RPMI8226 (cell line): ENCODE results near the gene GSN.
"Not testable (repeated sequence)": the region's sequence is repeated elsewhere in the genome, so short reads cannot be mapped to it uniquely, and the experiment has no call there.

ENCODE experiments used
- DNase-seq: peaks from one replicate; pipeline ENCODE4 v3.0.0-alpha.2; 2015

The GSN gene

GRCh38 chr9:121289772-121290370 is 21.9 kb downstream of the GSN start:
- DNase-seq, result no peak

DNA sequence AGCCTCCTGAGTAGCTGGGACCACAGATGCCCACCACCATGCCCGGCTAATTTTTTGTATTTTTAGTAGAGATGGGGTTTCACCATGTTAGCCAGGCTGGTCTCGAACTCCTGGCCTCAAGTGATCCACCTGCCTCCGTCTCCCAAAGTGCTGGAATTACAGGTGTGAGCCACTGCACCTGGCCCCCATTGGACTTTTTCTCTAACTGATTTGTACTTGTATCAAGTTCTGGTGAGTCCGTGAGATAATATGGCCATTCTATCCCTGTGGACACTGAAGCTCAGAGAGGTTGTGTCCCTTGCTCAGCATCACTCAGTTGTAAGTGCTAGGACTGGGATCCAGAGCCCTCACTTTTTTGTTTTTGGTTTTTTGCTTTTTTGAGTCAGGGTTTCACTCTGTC is 23.6 kb downstream of the GSN start:
- DNase-seq, result not testable (repeated sequence)

DNA sequence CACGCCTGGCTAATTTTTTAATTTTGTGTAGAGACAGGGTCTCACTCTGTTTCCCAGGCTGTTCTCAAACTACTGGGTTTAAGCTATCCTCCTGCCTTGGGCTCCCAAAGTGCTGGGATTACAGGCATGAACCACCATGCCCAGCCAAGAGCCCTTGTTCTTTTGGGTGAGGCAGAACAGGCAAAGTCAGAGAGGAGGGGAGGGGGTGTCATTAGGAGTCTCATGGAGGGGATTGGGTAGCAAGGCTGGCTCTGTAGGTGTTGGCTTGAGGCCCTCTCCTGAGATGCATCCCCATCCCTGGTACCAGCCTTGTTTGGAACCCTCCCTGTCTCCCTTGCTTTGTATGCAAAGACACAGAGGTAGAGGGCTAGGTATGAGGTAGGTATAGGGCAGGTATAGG is 24.1 kb downstream of the GSN start:
- no peak for DNase-seq

GRCh38 chr9:121292801-121293241 is 24.9 kb downstream of the GSN start:
- no peak for DNase-seq

DNA sequence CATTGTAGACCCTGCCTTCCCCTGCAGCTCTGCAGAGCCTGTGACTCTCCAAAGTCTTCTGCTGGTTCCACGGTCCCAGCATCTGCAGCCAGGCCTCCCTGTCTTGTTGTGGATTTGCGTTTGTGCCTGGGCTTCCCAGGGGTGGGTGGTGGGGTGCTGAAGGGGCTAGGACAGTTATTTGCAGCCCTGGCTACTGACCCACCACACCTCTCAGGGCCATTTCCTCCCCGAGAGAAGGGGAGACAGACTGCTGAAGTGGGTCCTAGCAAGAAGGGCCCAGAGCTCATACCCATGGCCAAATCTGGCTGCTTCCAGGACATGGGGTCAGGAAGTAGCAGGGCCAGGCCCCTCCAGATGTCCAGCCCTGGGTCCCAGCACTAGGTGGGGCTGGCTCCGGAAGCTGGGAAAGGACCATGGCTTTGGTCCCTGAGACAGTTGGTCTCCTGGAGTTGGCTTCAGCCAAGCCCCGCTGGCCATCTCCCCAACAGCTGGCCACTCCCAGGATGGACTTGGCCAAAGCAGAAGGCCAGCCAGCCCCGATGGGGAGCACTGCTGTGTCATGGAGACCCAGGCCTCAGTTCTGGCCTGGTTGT is 26.3 kb downstream of the GSN start:
- no peak for DNase-seq

DNA sequence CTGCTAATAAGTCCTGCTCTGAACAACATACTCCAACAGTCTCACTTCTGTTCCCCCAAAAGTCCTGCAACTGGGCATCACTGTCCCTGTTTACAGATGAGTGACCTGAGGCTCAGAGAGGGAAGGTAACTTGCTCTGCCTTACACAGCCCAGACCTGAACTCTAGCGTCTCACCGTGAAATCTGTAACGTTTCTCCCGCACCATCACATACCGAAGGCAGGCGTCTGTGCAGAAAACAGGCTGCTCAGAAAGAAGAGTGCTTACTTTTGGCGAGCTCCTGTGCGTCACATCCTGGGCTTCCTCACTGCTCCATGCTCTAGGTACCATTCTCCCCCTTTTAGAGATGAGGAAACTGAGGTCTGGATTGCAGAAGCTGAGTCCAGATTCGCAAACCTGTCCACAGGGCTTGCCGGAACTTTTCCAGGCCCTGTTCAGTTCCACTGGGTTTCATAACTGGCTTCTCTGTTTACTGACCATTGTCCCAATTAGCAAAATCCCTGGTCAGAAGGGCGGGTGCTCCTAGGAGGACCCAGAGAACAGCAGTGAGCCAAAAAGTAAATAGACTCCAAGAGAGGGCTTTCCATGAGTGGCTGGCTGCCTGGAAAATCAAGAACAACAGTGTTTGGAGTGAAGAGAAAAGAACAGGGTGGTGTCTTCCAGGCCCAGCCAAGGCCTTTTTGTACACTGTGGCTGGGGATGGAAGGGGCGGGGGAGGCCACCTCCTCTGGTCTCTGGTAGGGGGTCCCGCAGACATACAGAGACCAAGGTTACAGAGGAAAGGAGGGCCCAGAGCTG is 27.1 kb downstream of the GSN start:
- DNase-seq, result no peak

DNA sequence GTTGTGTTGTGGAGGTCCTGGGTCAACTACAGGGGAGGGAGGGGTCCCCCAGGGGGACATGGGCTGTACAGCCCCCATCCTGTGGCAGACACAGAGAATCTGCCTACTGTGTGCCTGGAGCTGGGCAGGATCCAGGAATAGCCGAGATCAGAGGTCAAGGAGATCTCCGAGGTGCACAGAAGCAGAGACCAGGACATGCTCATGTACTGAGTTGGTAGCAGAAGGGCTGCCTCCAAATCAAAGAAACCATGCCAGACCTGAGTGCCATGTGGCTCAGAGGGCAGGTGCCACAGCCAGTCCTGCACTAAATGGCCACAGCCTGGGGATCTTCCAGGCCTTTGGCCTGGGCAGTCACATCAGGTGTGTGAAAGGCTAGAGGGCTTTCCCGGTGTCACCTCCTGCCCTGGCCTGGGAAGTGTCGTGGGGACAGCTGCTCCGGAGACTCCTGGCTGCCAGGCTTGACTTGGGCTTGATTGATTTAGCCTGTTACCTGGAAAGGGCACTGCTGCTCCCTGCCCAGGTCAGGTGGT is 27.8 kb downstream of the GSN start:
- DNase-seq, result no peak

- no peak for DNase-seq
Measured at GRCh38 chr9:121296213-121297127, 28.5 kb downstream of the GSN start.

DNA sequence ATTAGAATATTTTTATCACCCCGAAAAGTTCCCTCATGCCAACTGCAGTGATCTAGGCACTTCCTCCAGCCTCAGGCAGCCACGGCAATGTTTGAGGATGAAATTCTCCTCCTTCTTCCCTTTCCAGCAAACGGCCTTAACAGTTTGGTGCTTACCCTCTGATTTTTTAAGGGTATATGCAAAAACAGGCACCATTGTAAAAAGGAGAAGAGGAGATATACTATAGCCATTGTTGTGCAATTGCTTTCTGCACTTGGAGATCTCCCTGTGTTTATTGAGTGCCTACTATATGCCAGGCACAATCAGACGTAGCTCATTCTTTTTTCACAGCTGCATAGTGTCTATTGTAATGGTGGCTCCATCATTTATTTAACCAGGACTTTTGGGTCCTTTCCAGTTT is 29.4 kb downstream of the GSN start:
- no peak for DNase-seq

DNA sequence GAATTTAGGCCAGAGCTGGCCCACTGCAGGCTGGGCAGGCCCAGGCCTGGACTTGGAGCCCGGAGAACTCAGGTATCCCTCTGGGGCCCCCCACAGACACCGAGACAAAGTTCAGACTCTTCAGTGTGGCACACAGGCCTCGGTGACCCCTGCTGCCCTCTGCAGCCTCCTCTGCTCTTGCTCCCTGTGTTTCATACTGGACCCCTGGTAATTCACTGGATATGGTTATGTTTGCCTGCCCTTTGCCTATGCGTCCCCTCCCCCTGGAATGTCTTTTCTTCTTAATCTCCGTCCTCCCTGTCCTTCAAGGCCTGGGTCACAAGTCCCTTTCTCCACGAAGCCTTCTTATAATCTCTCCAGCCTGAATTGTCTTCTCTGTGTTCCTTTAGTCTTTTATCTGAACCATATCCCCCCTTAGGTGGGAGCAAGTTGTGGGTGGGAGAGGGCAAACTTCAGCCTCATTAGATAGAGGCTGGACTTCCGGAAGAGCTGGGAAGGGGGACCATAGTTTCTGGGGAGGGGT is 30.1 kb downstream of the GSN start:
- no peak for DNase-seq

DNA sequence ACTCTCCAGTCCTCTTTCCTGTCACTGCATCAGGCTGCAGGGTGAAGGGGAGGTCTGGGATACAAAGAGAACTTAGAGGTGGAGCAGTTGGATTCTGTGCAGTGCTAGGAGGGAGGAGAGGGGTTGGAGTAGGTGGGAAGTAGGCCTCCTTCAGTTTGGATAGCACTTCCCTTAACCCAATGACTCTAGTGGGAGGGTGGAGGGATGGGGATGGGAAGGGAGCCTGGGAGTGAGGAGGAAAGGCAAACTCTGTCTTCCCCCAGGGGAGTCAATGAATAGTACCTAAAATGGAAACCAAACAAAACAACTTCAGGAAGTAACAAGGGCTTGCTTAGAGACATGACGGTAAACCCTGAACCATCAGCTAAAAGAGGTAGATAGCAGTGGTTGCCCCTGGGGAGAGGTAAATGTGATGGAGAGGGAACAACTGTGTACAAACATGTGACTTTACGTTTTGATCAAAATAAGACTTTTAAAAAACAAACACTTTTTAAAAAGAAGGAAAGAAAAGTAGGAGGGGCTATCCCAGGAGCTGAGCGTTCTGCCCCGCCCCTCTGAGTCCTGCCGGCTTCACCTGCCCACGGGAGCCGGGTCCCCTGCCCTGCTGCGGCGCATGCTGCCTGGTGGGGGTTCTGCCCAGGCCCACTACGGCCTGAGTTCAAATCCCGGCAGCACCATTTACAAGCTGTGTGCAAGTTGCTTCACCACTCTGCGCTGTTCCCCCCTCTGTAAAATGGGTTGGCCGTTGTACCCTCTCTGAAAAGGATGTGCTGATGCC is 30.9 kb downstream of the GSN start:
- no peak for DNase-seq

GRCh38 chr9:121299467-121300282 is 31.7 kb downstream of the GSN start:
- no peak for DNase-seq

- DNase-seq, result no peak
Measured at GRCh38 chr9:121300283-121301119, 32.5 kb downstream of the GSN start.

DNA sequence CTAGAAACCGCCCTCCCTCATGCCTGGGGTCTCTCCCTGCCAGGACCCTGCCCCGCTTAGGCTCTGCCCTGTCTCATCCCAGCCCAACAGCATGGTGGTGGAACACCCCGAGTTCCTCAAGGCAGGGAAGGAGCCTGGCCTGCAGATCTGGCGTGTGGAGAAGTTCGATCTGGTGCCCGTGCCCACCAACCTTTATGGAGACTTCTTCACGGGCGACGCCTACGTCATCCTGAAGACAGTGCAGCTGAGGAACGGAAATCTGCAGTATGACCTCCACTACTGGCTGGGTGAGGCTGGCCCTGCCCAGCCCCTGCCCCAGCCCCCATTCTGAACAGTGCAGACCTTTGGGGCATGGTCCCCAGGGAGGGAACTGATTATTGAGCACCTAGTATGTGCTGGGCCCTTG is 33.9 kb downstream of the GSN start:
- no peak for DNase-seq

GRCh38 chr9:121302341-121302740 is 34.4 kb downstream of the GSN start:
- DNase-seq, result no peak

GRCh38 chr9:121302786-121303185 is 34.8 kb downstream of the GSN start:
- DNase-seq, result no peak

DNA sequence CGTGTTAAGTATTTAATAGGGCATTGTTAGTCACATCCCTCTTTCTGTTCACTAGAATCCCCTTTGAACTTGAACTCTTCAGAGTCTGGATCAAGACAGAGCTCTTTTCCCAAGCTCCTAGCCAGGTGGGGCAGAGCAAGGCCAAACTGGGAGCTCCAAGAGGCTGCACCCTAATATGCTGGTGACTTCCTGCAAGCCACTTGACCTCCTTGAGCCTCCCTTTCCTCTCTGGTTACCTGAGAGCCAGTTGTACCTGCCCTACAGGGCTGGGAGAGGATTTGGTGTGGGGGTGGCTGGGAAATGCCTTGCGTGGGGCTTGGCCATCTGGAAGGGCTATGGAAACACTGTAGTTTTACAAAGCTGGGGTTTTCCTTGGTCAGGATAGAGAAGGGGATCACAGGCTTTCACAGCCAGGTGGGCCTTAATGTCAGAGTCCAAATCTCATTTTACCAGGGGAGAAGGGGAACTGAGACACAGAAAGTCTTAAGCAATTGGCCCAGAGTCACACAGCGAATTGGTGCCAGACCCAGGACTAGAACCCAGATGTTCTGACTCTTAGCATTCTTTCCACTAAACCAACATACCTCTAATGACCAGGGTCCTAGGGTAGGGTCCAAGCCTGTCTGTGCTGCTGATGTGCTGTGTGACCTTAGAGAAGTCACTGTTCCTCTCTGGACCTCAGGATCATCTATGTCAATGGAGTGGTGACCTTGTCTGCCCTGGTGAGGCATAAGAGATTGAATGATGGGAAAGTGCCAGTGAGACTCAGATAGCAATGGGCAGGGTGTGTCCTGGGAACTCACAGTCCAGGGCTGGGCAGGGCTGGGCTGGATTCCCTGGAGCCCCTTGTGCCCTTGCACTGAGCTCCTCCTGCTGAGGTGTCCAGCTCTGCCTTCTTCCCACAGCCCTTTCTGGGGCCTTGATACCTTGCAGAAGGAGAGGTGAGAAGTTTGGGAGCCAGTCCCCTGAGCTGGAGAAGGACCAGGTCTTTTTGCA is 35.8 kb downstream of the GSN start:
- DNase-seq, result no peak

DNA sequence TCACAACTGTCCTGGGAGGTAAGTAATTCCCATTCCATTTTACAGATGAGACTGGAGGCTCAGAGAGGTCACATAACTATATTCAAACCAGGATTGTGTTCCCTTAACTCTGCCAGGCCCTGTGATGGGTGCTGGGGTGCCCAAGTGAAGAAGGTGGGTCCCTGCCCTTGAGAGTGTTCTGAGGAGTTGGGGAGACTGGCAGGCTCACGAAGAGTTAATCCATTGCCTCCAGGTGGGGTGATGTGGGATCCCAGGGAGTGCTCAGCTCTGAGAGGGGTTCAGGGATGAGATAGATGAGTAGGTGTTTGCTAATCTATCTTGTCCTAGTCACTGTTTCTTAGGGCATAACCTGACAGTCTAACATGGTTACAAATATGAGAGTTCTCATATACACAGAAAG is 36.7 kb downstream of the GSN start:
- DNase-seq, result no peak
